ENCODE measurements around the gene KLHDC2. TPM values are rescaled to one million over a fixed set of nuclear protein-coding genes. Genes with fewer than 3 reads are reported as not detected.

The KLHDC2 gene
- total RNA-seq, 4 donors from 2014 or later: 101 to 165 (median 133) TPM

GRCh38 chr14:49761839-49762551 lies 6.0 kb upstream of the KLHDC2 start:
- no peaks in the 10 kb centered on the region for H3K36me3 ChIP-seq
- intact Hi-C loops (cut with DNase I): loop anchor here (10.0 kb wide), 1 partner anchor 67 kb away; the partner anchor contains the start of gene KLHDC1

GRCh38 chr14:49766839-49767238 lies 1.1 kb upstream of the KLHDC2 start:
- H3K36me3 ChIP-seq: no peaks in the 10 kb centered on the region
- no peak for DNase-seq
- intact Hi-C loops (cut with DNase I): loop anchor here (5.0 to 10.0 kb wide), 2 partner anchors 72 to 130 kb away; partner anchors contain the start of genes DNAAF2 and KLHDC1
- H3K9me3 ChIP-seq: no peaks in the 10 kb centered on the region
- H3K27me3 ChIP-seq: no peaks in the 10 kb centered on the region
- 84 to 88% methylated on average over 10 of the region's 10 CpGs for WGBS, 2 donors
- H3K27ac ChIP-seq: peak overlapping the region; percentile 99 to 100 (median 99)
- H3K4me1 ChIP-seq: peaks cover 14 to 33% of the 10 kb centered on the region in 2 donors
- peak overlapping the region in 1 of 3 donors; percentile 100 for H3K4me3 ChIP-seq (replicated peaks in 1 of 3)
- TF ChIP-seq CTCF (IDR thresholded peaks at IDR 0.05) (no peak), POLR2A (IDR thresholded peaks at IDR 0.05) (no peak)

More at GRCh38 chr14:49761839-49762551, 6.0 kb upstream of the KLHDC2 start:
- 91 to 92% methylated on average over 6 of the region's 6 CpGs for WGBS, 2 donors
- H3K27ac ChIP-seq: peak overlapping the region in 1 of 3 donors; percentile 1
- no peaks in the 10 kb centered on the region for H3K9me3 ChIP-seq
- peaks cover 0 to 12% of the 10 kb centered on the region in 2 donors for H3K4me1 ChIP-seq
- no peak overlapping the region for H3K4me3 ChIP-seq (replicated peaks in 1 of 3)
- H3K27me3 ChIP-seq: no peaks in the 10 kb centered on the region
- TF ChIP-seq CTCF (IDR thresholded peaks at IDR 0.05) (no peak), POLR2A (IDR thresholded peaks at IDR 0.05) (no peak)
- no peak for DNase-seq

- 0 to 1% methylated on average over 9 of the region's 9 CpGs for WGBS, 2 donors
- Histone ChIP-seq H3K4me3 (replicated peaks in 1 of 3) (peak overlapping the region in 2 of 3 donors; percentile 55 to 100), H3K9me3 (no peaks in the 10 kb centered on the region), H3K36me3 (peaks cover 0 to 1% of the 10 kb centered on the region in 2 donors), H3K27ac (peak overlapping the region; percentile 99 to 100 (median 99)), H3K4me1 (peaks cover 14 to 33% of the 10 kb centered on the region in 2 donors), H3K27me3 (no peaks in the 10 kb centered on the region)
- TF ChIP-seq CTCF (IDR thresholded peaks at IDR 0.05) (no peak), POLR2A (IDR thresholded peaks at IDR 0.05) (no peak)
- intact Hi-C loops (cut with DNase I): loop anchor here (5.0 to 10.0 kb wide), 2 partner anchors 72 to 130 kb away; partner anchors contain the start of genes DNAAF2 and KLHDC1
- no peak for DNase-seq
Measured at GRCh38 chr14:49767270-49767570, 733 bp upstream of the KLHDC2 start.

- WGBS, 2 donors: 1% methylated on average over 40 to 51 of the region's 67 CpGs
- no peak for TF ChIP-seq CTCF (IDR thresholded peaks at IDR 0.05)
- TF ChIP-seq POLR2A (IDR thresholded peaks at IDR 0.05): peak in 1 of 2 donors; percentile 61
- peak overlapping the region; percentile 99 to 100 (median 99) for H3K27ac ChIP-seq
- peak; percentile 56 to 64 for DNase-seq
- no peaks in the 10 kb centered on the region for H3K9me3 ChIP-seq
- H3K36me3 ChIP-seq: peaks cover 0 to 7% of the 10 kb centered on the region in 2 donors
- H3K4me3 ChIP-seq (replicated peaks in 1 of 3): peak overlapping the region; percentile 76 to 100 (median 96)
- intact Hi-C loops (cut with DNase I): loop anchor here (5.0 to 10.0 kb wide), 2 partner anchors 74 to 131 kb away; partner anchors contain the start of genes DNAAF2 and KLHDC1
- H3K4me1 ChIP-seq: peaks cover 14 to 27% of the 10 kb centered on the region in 2 donors
- no peaks in the 10 kb centered on the region for H3K27me3 ChIP-seq
Measured at GRCh38 chr14:49768301-49769121, 558 bp downstream of the KLHDC2 start.

Data from thyroid gland (tissue), 4 donors.